ENCODE measurements around the gene SERTAD4.

- TF ChIP-seq CTCF (IDR thresholded peaks at IDR 0.05; ENCODE audit: insufficient read depth, low read length), result no peak
- TF ChIP-seq REST (IDR thresholded peaks at IDR 0.05; ENCODE audit: insufficient replicate concordance, low read depth), result no peak
Observed at GRCh38 chr1:210241121-210241520, 8.5 kb downstream of the SERTAD4 start.
